Measurements from ENCODE around the gene LRRC25. TPM values are rescaled to one million over a fixed set of nuclear protein-coding genes. Genes with fewer than 3 reads are reported as not detected.

Gene LRRC25
- total RNA-seq, 1 experiment from 2014 or later = 0.31 TPM

GRCh38 chr19:18418029-18418482, 20.6 kb upstream of the LRRC25 start:
- TF ChIP-seq TEAD4 (CRISPR knock-in tag; IDR thresholded peaks at IDR 0.05) (no peak), ATF2 (CRISPR knock-in tag; IDR thresholded peaks at IDR 0.05; ENCODE audit: borderline replicate concordance, low read depth) (no peak), USF2 (CRISPR knock-in tag; IDR thresholded peaks at IDR 0.05) (no peak), HMGA2 (CRISPR knock-in tag; IDR thresholded peaks at IDR 0.05) (no peak), FOXP4 (CRISPR knock-in tag; IDR thresholded peaks at IDR 0.05) (no peak), E2F5 (CRISPR knock-in tag; IDR thresholded peaks at IDR 0.05) (no peak), ARID4B (CRISPR knock-in tag; IDR thresholded peaks at IDR 0.05; ENCODE audit: borderline replicate concordance) (no peak), TEAD1 (CRISPR knock-in tag; IDR thresholded peaks at IDR 0.05) (no peak)
- Mint-ChIP-seq H3K36me3 (no peaks in the 10 kb centered on the region), H3K27ac (no peak overlapping the region), H3K4me3 (peak overlapping the region; percentile 66), H3K9me3 (no peaks in the 10 kb centered on the region), H3K27me3 (ENCODE audit: low read depth) (peaks cover 32% of the 10 kb centered on the region), H3K4me1 (peaks cover 27% of the 10 kb centered on the region)
- peak; percentile 11 for DNase-seq (ENCODE audit: low spot score)
- CTCF ChIA-PET = interaction anchor here (0.9 to 9.7 kb wide), 19 partner anchors 8 to 226 kb away, joined by 3 to 94 read pairs (median 5); partner anchors contain the start of genes GDF15 and LSM4
- POLR2A ChIA-PET = interaction anchor here (0.5 to 3.0 kb wide), 5 partner anchors 14 to 138 kb away, joined by 3 to 12 read pairs (median 7); no protein-coding TSS in a partner anchor
- no peak for ATAC-seq

- Mint-ChIP-seq H3K27ac (peak overlapping the region; percentile 79; the same call in 1 of the 2 replicates), H3K4me3 (peak overlapping the region; percentile 80), H3K36me3 (no peaks in the 10 kb centered on the region), H3K4me1 (peaks cover 27% of the 10 kb centered on the region), H3K9me3 (no peaks in the 10 kb centered on the region), H3K27me3 (ENCODE audit: low read depth) (peaks cover 34% of the 10 kb centered on the region)
- ChIA-PET CTCF (interaction anchor here (0.6 to 9.7 kb wide), 20 partner anchors 20 to 304 kb away, joined by 3 to 94 read pairs (median 6); partner anchors contain the start of genes GDF15 and PGPEP1), POLR2A (interaction anchor here (0.5 to 3.0 kb wide), 9 partner anchors 15 to 185 kb away, joined by 3 to 13 read pairs (median 5); partner anchors contain the start of gene JUND)
- ATAC-seq (peak; percentile 46), DNase-seq (ENCODE audit: low spot score) (peak; percentile 85)
- peak; percentile 95 for TF ChIP-seq GTF2I (CRISPR knock-in tag; conservative IDR thresholded peaks at IDR 0.05)
- 0 out of 2 replicates have a peak, but pooled peaks have one; percentile 43 for TF ChIP-seq TEAD1 (CRISPR knock-in tag; IDR thresholded peaks at IDR 0.05)
- TF ChIP-seq SP1 (CRISPR knock-in tag; conservative IDR thresholded peaks at IDR 0.05) = peak; percentile 73; the same call in 1 of the 2 replicates
- TF ChIP-seq NFYB (CRISPR knock-in tag; conservative IDR thresholded peaks at IDR 0.05; ENCODE audit: low read depth) = no peak
- peak; percentile 59; the same call in 1 of the 2 replicates for TF ChIP-seq E2F5 (CRISPR knock-in tag; IDR thresholded peaks at IDR 0.05)
- no peak for TF ChIP-seq CREB1 (CRISPR knock-in tag; IDR thresholded peaks at IDR 0.05)
- no peak for TF ChIP-seq RELA (CRISPR knock-in tag; IDR thresholded peaks at IDR 0.05; ENCODE audit: borderline replicate concordance)
- no peak for TF ChIP-seq SMAD4 (CRISPR knock-in tag; IDR thresholded peaks at IDR 0.05)
- TF ChIP-seq ZSCAN18 (CRISPR knock-in tag; IDR thresholded peaks at IDR 0.05) = no peak
- no peak for TF ChIP-seq ZNF425 (CRISPR knock-in tag; conservative IDR thresholded peaks at IDR 0.05)
- no peak for TF ChIP-seq SMAD3 (CRISPR knock-in tag; IDR thresholded peaks at IDR 0.05; ENCODE audit: borderline replicate concordance)
Measured at GRCh38 chr19:18417250-18418028, 20.0 kb upstream of the LRRC25 start.

Data from WTC11 (cell line).